HUES6 (cell line): ENCODE measurements around the gene MYO3B.

Experiments
- H3K27ac ChIP-seq: 2 replicates; pipeline ENCODE4 v1.7.0; 2013; ENCODE audit warnings: low read depth, mild to moderate bottlenecking, low read length, inconsistent platforms
- H3K27me3 ChIP-seq: 2 replicates; pipeline ENCODE4 v1.6.1; 2013; ENCODE audit warnings: low read length; ENCODE audit not compliant: control insufficient read depth, insufficient read depth
- H3K36me3 ChIP-seq: 2 replicates; pipeline ENCODE4 v1.6.1; 2013; ENCODE audit warnings: low read length; ENCODE audit not compliant: control insufficient read depth, insufficient read depth
- H3K4me1 ChIP-seq: 2 replicates; pipeline ENCODE4 v1.6.1; 2013; ENCODE audit warnings: low read length; ENCODE audit not compliant: control insufficient read depth, insufficient read depth
- H3K4me3 ChIP-seq: 2 replicates; pipeline ENCODE4 v1.5.1; 2013; ENCODE audit warnings: low read depth, low read length
- H3K9ac ChIP-seq: one replicate; pipeline ENCODE4 v1.6.1; 2013; ENCODE audit warnings: mild to moderate bottlenecking, low read length
- H3K9me3 ChIP-seq: 2 replicates; pipeline ENCODE4 v1.6.1; 2013; ENCODE audit warnings: low read depth, low read length; ENCODE audit not compliant: control insufficient read depth, insufficient read depth

Gene MYO3B

DNA sequence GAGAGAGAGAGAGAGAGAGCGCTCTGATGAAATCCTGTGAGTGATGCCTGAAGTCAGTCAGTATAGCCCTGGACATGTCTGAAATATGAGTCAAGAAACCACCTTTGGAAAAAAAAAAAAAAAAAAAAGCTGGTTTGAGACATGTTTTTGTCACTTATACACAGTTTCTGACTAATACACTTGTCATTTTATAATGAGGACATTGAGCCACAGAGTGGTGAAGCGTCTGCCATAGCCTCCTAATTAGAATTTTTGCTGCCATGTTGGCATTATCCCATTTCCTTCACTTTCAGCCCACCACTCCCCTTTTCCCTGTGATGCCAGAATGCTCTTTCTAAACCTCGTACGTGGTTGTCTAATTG, 15.7 kb upstream of the MYO3B start:
- H3K9ac ChIP-seq = no peak overlapping the region
- H3K4me1 ChIP-seq = peaks cover 10% of the 10 kb centered on the region
- H3K36me3 ChIP-seq = no peaks in the 10 kb centered on the region
- H3K27me3 ChIP-seq = no peaks in the 10 kb centered on the region
- H3K4me3 ChIP-seq = no peak overlapping the region
- H3K27ac ChIP-seq = no peak overlapping the region
- H3K9me3 ChIP-seq = no peaks in the 10 kb centered on the region

DNA sequence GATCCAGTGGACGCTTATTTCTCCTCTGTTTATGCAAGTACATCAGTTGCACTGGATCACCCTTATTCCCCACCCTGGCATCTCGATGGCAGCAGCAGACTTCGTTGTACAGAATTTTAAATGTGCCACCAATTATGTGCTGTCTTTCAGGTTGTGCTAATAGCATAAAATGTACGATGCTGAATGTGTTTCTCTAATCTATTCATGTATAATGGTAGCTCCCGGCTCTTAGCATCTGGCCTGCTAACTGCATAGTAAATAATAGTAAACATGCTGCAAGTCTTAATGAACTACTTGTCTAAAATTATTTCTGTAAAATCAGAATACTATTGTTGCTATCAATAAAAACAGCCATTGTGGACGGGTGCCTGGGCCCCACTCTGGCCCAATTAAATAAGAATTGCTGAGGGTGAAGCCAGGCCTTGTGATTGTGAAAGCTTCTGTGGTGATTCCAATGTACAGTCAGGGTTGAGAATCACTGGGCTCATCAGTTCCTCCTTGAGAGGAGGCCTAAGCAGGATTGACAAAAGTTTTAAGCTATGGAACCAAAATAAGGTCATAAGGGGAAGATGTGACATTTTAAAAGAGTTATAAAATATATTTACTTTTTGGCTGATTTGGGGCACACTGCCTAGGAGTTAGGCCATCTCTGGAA, 14.4 kb upstream of the MYO3B start:
- H3K36me3 ChIP-seq = no peaks in the 10 kb centered on the region
- H3K4me3 ChIP-seq = no peak overlapping the region
- H3K9ac ChIP-seq = no peak overlapping the region
- H3K27me3 ChIP-seq = no peaks in the 10 kb centered on the region
- no peak overlapping the region for H3K27ac ChIP-seq
- H3K4me1 ChIP-seq = peaks cover 9% of the 10 kb centered on the region
- H3K9me3 ChIP-seq = no peaks in the 10 kb centered on the region

DNA sequence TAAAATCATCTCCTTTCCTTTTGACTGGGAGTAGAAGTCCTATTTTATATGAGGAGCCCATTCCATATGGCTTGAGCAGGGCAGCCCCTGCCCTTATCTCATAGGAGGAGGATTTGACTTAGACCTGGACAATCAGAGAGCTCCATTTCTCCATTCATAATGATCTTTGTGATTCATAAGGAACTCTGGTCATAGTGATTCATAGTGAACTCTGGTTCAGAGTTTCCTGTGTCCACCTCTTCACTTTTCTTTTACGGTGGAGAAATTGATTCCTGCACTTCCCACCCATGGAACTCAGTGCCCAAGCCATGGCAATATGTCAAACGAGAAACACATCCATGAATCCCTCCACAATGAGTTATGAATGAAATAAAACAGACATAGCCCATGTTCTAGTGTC, 12.8 kb upstream of the MYO3B start:
- Histone ChIP-seq H3K27me3 (no peaks in the 10 kb centered on the region), H3K36me3 (no peaks in the 10 kb centered on the region), H3K4me3 (no peak overlapping the region), H3K27ac (no peak overlapping the region), H3K9ac (no peak overlapping the region), H3K9me3 (no peaks in the 10 kb centered on the region), H3K4me1 (peaks cover 12% of the 10 kb centered on the region)

DNA sequence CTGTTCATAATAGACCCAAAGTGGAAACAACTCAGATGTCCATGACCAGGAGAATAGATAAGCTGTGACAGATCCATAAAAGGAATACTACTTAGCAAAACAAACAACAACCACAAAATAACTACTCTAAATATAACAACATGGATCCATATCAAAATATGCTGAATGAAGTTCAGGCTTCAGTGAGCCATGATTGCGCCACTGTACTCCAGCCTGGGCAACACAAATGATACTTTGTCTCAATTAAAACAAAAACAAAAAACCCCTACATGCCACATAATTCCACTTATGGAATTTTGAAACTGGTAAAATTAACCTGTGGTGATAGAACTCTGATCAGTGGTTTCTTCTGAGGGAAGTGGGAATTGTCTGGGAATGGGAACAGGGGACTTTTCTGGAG, 11.2 kb upstream of the MYO3B start:
- no peak overlapping the region for H3K4me3 ChIP-seq
- no peaks in the 10 kb centered on the region for H3K9me3 ChIP-seq
- H3K27ac ChIP-seq = no peak overlapping the region
- no peaks in the 10 kb centered on the region for H3K27me3 ChIP-seq
- peaks cover 19% of the 10 kb centered on the region for H3K4me1 ChIP-seq
- H3K9ac ChIP-seq = no peak overlapping the region
- no peaks in the 10 kb centered on the region for H3K36me3 ChIP-seq

DNA sequence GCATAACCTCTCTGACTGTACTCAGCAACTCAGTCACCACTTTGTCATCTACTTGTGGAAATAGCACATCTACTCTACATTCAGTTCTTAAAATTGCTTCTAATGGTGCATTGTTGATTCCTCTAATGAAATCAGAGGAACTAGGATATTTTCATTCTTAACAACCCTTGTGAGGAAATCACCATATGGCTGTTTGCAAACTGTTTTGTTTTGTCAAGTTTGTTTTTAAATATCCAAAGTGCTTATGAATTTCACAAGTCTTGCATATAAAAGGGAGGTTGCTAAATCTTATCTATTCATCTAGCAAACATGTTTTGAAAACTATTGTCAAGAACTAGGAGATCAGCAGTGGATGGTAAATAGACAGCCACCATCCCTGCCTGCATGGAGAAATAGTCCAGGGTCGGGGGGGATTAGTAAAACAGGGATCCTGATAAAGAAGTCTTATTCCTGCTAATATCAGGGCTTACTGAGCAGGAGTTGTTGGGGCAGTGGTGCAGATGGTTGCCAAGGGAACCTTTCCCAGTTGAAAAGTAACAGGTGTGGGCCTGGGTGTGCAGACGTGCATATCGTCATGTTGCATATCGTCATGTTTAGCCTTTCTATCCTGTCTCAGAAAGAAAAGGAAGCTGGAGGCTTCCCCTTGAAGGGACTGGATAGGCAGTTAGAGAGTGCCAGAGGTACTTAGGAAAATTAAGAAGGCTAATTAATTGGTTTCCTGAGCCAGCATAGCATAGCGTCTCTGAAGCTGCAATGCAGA, 7.5 kb upstream of the MYO3B start:
- Histone ChIP-seq H3K4me3 (no peak overlapping the region), H3K36me3 (no peaks in the 10 kb centered on the region), H3K27me3 (no peaks in the 10 kb centered on the region), H3K9ac (no peak overlapping the region), H3K9me3 (no peaks in the 10 kb centered on the region), H3K27ac (no peak overlapping the region), H3K4me1 (peaks cover 19% of the 10 kb centered on the region)

DNA sequence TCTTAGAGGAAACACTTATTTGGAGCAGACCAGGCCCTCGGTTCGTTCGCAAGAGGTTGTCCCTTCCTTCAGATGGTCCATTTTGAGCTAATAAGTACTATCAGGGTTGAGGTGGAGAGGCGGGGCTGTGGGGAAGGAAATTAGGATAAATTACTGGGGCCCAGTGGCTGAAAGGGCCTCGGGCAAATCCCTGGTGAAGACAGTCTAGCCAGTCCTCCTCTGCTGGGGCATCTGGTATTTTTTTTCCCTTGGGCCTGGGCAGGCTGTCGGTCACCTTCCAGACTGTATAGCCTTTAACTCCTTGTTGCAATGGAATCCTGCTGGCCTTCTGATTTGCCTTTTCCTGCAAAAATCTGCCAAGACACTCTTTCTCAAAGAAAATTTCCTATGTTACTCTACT, 1.7 kb upstream of the MYO3B start:
- H3K9me3 ChIP-seq = no peaks in the 10 kb centered on the region
- no peaks in the 10 kb centered on the region for H3K36me3 ChIP-seq
- H3K27me3 ChIP-seq = no peaks in the 10 kb centered on the region
- no peak overlapping the region for H3K4me3 ChIP-seq
- no peak overlapping the region for H3K9ac ChIP-seq
- H3K27ac ChIP-seq = no peak overlapping the region
- H3K4me1 ChIP-seq = peaks cover 26% of the 10 kb centered on the region

DNA sequence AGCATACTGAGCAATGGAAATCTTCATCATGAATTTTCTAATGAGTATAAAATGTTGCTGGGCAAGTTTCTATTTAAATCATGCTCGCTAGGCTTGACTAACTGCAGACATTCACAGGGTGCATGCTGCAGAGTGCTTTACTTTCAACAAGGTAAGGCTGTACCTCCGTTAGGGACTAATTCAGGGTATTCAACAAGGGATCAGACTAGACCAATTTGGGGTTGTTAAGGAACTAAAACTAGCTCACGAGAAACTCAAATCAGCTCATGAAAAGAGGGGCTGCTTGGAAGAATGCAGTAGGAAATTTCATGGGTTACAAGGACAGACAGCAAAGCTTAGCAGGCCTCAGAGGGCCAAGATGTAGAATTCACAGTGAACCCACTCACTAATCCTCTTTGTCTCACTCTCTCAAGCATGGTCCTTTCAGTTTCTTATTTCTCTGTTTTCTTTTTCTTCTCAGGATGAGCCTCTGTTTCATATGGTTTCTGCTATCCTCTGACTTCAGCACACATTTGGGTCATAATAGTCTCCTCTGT, 2.2 kb downstream of the MYO3B start:
- H3K9me3 ChIP-seq = peaks cover 6% of the 10 kb centered on the region; the same call in 1 of the 2 replicates
- no peak overlapping the region for H3K9ac ChIP-seq
- H3K36me3 ChIP-seq = no peaks in the 10 kb centered on the region
- no peak overlapping the region for H3K27ac ChIP-seq
- H3K4me3 ChIP-seq = no peak overlapping the region
- no peaks in the 10 kb centered on the region for H3K27me3 ChIP-seq
- H3K4me1 ChIP-seq = peaks cover 26% of the 10 kb centered on the region

DNA sequence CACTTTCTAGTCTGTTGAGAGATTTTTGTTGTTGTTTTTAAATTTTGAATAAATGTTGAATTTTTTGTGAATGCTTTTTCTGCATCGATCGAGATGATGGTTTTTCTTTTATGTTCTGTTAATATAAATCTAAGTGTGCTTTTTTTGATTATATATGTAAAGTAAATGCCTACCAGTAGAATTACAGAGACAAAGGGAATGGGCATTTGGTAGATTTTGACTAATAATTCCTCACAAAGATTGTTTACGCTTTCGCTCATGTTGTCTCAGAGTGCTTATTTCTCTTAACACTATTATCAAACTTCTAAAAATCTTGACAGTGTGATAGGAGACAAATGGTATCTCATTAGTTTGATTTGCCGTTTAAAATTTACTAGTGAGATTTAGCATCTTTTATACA, 3.7 kb downstream of the MYO3B start:
- no peak overlapping the region for H3K27ac ChIP-seq
- H3K9ac ChIP-seq = no peak overlapping the region
- H3K36me3 ChIP-seq = no peaks in the 10 kb centered on the region
- H3K4me1 ChIP-seq = peaks cover 20% of the 10 kb centered on the region
- H3K4me3 ChIP-seq = no peak overlapping the region
- H3K27me3 ChIP-seq = no peaks in the 10 kb centered on the region
- peaks cover 15% of the 10 kb centered on the region; the same call in 1 of the 2 replicates for H3K9me3 ChIP-seq

DNA sequence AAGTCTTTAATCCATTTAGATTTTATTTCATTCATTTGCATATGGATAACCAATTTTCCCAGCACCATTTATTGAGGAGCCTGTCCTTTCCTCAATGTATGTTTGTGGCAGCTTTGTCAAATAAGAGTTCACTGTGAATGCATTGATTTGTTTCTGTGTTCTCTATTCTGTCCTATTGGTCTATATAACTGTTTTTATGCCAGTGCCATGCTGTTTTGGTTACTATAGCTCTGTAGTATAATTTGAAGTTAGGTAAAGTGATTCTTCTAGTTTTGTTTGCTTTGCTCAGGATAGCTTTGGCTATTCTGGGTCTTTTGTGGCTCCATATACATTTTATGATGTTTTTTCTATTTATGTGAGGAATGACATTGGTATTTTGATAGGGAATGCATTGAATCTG, 7.4 kb downstream of the MYO3B start:
- Histone ChIP-seq H3K4me3 (no peak overlapping the region), H3K9me3 (peaks cover 34% of the 10 kb centered on the region), H3K36me3 (no peaks in the 10 kb centered on the region), H3K27ac (no peak overlapping the region), H3K9ac (no peak overlapping the region), H3K4me1 (peaks cover under 1% of the 10 kb centered on the region; the same call in 1 of the 2 replicates), H3K27me3 (no peaks in the 10 kb centered on the region)

DNA sequence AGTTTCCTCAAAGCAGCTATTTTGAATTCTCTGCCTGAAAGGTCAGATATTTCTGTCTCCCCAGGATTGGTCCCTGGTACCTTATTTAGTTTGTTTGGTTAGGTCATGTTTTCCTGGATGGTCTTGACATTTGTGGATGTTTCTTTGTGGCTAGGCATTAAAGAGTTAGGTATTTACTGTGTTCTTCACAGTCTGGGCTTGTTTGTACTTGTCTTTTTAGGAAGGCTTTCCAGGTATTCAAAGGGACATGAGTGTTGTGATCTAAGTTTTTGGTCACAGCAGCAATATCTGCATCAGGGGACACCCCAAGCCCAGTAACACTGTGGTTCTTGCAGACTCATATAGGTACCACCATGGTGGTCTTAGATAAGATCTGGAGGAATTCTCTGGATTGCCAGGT, 11.8 kb downstream of the MYO3B start:
- Histone ChIP-seq H3K9ac (no peak overlapping the region), H3K9me3 (peaks cover 35% of the 10 kb centered on the region), H3K4me3 (no peak overlapping the region), H3K27ac (no peak overlapping the region), H3K4me1 (no peaks in the 10 kb centered on the region), H3K36me3 (no peaks in the 10 kb centered on the region), H3K27me3 (no peaks in the 10 kb centered on the region)

DNA sequence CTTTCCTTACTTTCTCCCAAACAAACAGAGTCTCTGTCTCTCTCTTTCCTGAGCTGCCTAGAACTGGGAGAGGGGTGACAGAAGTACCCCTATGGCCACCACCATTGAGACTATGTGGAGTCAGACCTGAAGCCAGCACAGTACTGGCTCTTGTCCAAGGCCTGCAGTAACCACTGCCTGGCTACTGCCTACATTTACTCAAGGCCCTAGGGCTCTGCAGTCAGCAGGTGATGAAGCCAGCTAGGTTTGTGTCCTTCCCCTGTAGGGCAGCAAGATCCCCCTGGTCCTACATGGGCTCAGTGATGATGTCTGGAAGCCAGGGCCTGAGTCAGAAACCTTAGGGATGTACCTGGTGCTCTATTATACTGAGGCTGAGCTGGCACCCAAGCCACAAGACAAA, 12.2 kb downstream of the MYO3B start:
- Histone ChIP-seq H3K36me3 (no peaks in the 10 kb centered on the region), H3K4me3 (no peak overlapping the region), H3K9me3 (peaks cover 32% of the 10 kb centered on the region), H3K27me3 (no peaks in the 10 kb centered on the region), H3K27ac (no peak overlapping the region), H3K4me1 (no peaks in the 10 kb centered on the region), H3K9ac (no peak overlapping the region)
